ENCODE data around the gene SRP14.
A peak's percentile ranks its signal among the peaks of the same experiment; 100 is the strongest.

SRP14 gene

GRCh38 chr15:40003116-40003916, 35.7 kb downstream of the SRP14 start:
- no peak for DNase-seq (ENCODE audit: low spot score)
- no peak for ATAC-seq (ENCODE audit: low read depth)
- TF ChIP-seq CTCF (IDR thresholded peaks at IDR 0.05; ENCODE audit: poor library complexity, severe bottlenecking), result no peak
- Histone ChIP-seq H3K27me3 (ENCODE audit: insufficient read depth, poor library complexity, severe bottlenecking) (no peaks in the 10 kb centered on the region), H3K36me3 (ENCODE audit: low read depth) (peaks cover 98% of the 10 kb centered on the region), H3K4me1 (ENCODE audit: insufficient read depth, poor library complexity, severe bottlenecking) (peaks cover 8% of the 10 kb centered on the region), H3K9me3 (ENCODE audit: severe bottlenecking) (no peaks in the 10 kb centered on the region), H3K4me3 (ENCODE audit: severe bottlenecking) (no peak overlapping the region), H3K27ac (ENCODE audit: poor library complexity, severe bottlenecking) (no peak overlapping the region)

GRCh38 chr15:40002295-40002694, 36.7 kb downstream of the SRP14 start:
- Histone ChIP-seq H3K36me3 (ENCODE audit: low read depth) (peaks cover 95% of the 10 kb centered on the region), H3K27me3 (ENCODE audit: insufficient read depth, poor library complexity, severe bottlenecking) (no peaks in the 10 kb centered on the region), H3K4me3 (ENCODE audit: severe bottlenecking) (no peak overlapping the region), H3K4me1 (ENCODE audit: insufficient read depth, poor library complexity, severe bottlenecking) (peaks cover 8% of the 10 kb centered on the region), H3K27ac (ENCODE audit: poor library complexity, severe bottlenecking) (no peak overlapping the region), H3K9me3 (ENCODE audit: severe bottlenecking) (no peaks in the 10 kb centered on the region)
- ATAC-seq (ENCODE audit: low read depth) (peak; percentile 80; the same call in 2 of the 3 replicates), DNase-seq (ENCODE audit: low spot score) (no peak)
- TF ChIP-seq CTCF (IDR thresholded peaks at IDR 0.05; ENCODE audit: poor library complexity, severe bottlenecking), result no peak

GRCh38 chr15:39999538-40000200, 39.3 kb downstream of the SRP14 start:
- no peak for TF ChIP-seq CTCF (IDR thresholded peaks at IDR 0.05; ENCODE audit: poor library complexity, severe bottlenecking)
- no peak overlapping the region for H3K27ac ChIP-seq (ENCODE audit: poor library complexity, severe bottlenecking)
- H3K4me3 ChIP-seq (ENCODE audit: severe bottlenecking), result no peak overlapping the region
- H3K27me3 ChIP-seq (ENCODE audit: insufficient read depth, poor library complexity, severe bottlenecking), result no peaks in the 10 kb centered on the region
- ATAC-seq (ENCODE audit: low read depth), result no peak
- peaks cover 95% of the 10 kb centered on the region for H3K36me3 ChIP-seq (ENCODE audit: low read depth)
- DNase-seq (ENCODE audit: low spot score), result no peak
- peaks cover 8% of the 10 kb centered on the region for H3K4me1 ChIP-seq (ENCODE audit: insufficient read depth, poor library complexity, severe bottlenecking)
- H3K9me3 ChIP-seq (ENCODE audit: severe bottlenecking), result no peaks in the 10 kb centered on the region

GRCh38 chr15:39998511-39999077, 40.4 kb downstream of the SRP14 start:
- no peak overlapping the region for H3K27ac ChIP-seq (ENCODE audit: poor library complexity, severe bottlenecking)
- peaks cover 8% of the 10 kb centered on the region for H3K4me1 ChIP-seq (ENCODE audit: insufficient read depth, poor library complexity, severe bottlenecking)
- no peak for TF ChIP-seq CTCF (IDR thresholded peaks at IDR 0.05; ENCODE audit: poor library complexity, severe bottlenecking)
- ATAC-seq (ENCODE audit: low read depth) (no peak), DNase-seq (ENCODE audit: low spot score) (no peak)
- peaks cover 93% of the 10 kb centered on the region for H3K36me3 ChIP-seq (ENCODE audit: low read depth)
- no peaks in the 10 kb centered on the region for H3K9me3 ChIP-seq (ENCODE audit: severe bottlenecking)
- H3K4me3 ChIP-seq (ENCODE audit: severe bottlenecking), result no peak overlapping the region
- H3K27me3 ChIP-seq (ENCODE audit: insufficient read depth, poor library complexity, severe bottlenecking), result no peaks in the 10 kb centered on the region
